Measurements from ENCODE around the gene MBNL2.

Gene MBNL2

DNA sequence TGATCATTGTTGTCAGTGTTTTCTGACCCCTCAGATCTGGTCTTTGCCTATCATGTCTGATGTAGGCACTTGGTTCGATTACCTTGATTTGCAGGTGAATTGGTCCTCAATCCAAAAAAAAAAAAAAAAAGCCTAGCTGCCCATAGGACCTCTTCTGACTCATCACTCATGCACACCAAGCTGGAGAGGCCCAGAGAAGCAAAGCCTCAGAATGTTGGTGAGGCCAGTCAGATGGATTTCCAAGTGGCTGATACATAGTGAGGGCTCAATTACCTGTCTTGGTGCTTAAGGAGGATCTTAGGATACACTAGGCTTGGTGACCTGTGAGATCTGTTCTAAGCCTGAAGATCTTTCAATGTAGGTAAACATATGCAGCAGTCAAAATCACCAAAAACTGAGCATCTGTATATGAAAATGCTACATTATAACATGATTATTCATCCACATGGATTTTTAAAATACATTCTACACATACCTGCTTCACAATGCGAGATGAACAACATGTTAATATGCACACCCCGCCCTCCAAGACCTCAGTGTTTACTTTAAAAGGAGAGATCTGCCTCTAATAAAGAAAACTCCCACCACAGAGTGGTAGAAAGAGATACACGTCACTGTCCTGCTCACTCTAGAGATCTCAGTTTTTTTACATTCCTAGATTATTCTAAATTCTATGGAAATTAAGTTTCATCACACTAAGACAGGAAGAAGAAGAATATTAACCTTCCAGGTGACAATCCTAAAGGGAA lies 132.0 kb downstream of the MBNL2 start:
- DNase-seq: no peak

DNA sequence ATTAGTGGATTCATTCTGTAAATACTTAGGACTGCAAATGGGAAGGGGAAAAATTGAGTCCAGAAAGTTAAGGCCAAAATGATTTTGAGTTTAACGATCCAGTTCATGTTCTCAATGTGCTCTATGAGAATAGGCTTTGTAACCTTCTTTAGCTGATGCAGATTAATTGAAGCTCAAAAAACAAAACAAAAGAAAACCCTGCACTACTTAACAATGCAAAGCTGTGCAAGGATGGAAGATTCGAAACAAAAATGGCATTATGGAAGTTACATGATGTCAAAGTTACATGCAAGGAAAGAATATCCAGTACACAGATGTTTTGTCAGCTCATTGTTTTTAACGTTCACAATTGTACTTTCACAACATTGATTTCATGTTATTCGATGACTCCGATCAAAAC lies 132.7 kb downstream of the MBNL2 start:
- no peak for DNase-seq

DNA sequence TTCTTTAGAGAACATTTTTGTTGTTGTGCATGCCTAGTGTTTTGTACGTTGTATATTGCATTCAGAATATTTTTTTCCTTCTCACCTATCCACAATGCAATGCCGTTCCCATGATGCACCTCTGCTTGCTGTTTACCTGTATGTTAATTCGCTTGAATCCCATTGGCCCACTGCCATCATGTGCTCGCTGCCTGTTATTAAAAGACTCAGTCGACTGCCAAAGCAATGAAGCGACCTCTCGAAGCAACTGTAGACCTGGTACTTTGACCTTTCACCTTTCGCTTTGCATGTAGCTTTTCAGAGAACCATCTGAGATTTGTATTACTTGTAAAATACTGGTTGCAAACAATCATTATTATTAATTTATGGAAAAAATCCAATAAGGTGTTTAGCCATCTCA lies 134.5 kb downstream of the MBNL2 start:
- DNase-seq: no peak

DNA sequence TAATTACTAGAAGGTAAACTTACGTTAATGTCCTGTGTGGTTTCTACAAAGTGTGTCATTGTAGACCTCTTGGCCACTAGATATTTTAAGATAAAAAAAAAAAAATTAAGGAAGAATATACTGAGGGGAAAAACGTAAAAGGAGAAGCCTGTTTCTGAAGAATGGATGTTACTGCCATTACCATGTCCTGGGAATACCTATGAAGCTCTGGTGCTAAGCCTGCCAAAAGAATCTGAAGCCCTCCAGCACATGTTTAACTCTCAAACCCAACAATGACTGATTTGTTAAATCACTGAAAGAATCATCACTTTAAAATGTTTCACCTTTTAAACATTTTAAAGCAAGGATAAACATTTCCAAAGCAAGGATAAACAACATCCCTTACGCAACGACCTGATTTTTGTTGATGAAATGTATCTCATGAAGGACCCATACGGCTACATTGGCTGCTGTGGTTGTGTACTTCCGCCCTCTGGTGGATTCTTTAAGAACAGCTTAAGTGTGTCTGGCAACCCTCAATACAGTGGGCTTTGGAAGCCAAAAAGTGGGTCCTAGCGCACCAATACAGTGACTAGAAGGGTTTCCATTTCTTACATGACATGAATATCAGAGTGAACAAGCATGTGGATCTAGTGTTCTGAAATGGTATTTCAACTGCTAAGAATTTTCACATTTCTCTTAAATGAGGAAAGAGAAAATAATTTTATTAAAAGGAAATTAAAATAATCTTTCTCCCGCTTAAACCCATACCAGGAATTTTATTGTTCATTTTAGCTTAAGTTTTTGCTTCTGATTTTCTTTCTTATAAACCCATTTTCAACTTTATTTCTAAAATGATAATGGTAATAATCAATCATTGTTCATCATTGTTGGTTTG lies 137.3 kb downstream of the MBNL2 start:
- DNase-seq: peak; percentile 78

DNA sequence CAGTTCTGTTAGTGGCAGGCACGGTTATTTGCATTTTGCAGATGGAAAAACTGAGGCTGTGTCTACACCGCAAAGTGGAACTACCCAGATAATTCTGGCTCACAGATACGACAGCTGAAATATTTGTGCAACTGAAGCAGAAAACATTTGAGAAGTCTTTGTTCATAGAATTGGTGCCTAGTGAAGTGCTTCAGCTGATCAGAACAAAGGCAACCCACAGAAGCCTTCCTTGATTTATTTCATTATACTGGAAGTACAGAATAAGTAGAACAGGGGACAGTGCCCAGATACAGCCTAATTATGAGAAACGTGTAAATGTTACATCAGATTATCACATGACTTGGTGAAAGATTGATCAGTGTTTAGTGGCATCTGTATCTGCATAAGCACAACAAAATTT lies 138.5 kb downstream of the MBNL2 start:
- DNase-seq: no peak

DNA sequence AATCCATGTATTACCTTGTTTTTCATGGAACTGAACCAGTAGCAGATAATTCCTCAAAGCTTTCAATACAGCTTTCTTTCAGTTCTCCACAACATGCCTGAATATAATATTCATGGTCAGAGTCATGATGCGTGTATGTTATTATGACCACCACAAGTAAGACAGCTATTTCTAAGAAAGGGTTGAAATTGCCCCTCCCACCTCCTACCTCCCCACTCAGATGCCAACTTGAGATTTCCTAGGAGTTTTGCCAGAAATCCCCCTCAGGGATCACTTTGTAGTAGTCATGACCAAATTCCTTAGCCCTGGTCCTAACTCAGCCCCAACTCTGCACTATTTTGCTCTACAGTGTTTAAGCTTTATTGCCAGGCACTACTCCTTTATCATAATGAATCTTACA lies 141.9 kb downstream of the MBNL2 start:
- DNase-seq: no peak

DNA sequence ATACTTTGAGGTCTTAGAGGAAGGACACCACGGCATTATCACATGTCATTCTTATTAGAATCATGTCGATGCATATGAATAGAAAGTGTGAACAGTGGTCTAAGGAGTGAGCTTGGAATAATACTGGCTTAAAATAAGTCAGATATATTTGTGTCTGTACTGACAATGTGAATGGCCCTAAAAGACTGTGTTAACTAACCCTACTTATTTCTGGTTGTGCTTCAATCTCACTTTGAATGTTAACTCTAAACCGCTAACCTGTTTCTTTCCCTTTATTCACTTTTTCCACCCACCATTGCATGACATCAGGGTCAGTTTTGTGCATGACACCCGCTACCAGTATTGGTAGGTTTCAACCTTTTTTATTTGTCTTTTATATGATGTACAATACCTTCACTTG lies 142.7 kb downstream of the MBNL2 start:
- DNase-seq: no peak

DNA sequence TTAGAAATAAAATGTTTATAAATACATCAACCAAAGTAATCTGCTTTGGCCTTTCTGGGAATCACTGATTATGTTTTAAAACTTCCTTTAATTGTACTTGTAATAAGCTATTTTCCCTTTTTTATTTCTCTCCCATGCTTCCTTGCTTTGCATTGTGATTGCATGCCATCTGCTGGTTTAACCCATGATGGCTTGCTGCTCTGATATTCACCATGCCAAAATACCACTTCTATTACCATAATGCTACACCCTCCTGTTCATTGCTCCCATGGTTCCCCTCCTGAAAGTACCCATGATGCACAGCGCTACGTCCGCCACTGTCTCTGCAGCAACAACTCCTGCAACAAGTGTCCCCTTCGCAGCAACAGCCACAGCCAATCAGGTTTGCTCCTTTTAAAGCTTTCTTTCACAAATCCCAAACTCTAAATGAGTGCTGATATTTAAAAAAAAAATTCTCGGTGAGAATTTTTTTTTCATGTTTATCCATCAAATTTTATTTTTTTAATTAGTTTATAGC lies 144.1 kb downstream of the MBNL2 start:
- no peak for DNase-seq

DNA sequence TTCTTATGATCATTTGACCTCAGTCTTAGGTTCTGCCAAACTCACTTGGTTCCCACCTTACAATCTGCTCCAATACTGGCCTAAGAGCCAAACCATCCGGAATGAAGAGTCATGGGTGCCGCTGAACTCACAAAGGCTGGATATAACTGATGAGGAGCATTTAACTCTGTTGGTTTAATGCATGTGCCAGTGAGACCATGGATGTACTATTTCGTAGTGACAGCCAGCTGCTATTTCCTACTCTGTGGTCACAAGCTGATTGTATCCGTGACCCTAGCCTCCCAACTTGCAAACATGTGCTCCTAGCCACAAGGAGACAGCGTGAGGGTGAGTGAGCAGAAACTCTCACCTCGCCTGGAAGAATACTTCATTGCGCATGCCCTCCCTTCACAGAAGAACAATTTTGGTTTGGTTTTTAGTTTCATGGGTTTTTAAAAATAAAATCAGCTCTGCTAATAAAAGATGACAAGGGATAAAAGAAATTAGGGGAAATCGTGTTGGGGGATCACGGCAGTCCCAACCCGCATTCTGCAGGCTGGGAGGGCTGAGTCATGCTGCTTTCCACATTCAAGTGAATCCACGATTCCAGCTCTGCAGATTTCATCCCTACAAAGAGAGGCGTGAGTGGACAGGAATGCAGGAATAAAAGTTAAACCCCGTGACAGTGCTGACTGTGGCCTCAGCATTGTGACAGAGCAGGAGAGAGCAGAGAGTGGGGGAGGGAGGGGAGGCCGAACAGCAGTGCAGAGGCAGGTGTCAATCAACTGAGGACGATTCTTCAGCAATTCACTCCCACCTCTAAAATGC lies 145.1 kb downstream of the MBNL2 start:
- DNase-seq: no peak

DNA sequence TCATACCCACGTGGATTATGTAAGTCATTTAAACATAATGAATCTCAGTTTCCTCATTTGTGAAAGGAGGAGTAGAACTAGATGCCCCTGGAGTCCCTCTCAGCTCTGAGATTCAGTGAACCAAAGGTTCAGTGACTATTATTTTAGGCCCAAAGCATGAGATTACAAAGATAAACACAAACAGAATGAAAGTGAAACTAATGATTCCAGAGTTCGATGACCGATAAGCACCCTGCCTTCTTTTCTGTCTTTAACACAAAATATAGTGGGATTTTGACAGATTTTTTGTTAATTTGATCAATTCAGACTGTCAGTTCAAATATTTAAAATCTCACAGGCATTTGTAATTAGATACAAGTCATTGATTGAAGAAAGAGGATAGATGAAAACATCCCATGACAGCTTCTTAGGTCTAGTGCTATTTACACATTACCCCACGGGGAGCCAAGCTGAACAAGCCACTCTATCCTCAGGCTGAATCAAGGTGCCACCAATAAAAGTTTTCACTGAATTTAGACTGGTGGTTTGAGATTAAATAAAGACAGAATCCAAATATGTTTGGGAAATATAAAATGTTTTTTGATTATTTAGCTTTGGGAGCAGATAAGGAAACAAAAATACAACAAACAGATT lies 147.2 kb downstream of the MBNL2 start:
- no peak for DNase-seq

DNA sequence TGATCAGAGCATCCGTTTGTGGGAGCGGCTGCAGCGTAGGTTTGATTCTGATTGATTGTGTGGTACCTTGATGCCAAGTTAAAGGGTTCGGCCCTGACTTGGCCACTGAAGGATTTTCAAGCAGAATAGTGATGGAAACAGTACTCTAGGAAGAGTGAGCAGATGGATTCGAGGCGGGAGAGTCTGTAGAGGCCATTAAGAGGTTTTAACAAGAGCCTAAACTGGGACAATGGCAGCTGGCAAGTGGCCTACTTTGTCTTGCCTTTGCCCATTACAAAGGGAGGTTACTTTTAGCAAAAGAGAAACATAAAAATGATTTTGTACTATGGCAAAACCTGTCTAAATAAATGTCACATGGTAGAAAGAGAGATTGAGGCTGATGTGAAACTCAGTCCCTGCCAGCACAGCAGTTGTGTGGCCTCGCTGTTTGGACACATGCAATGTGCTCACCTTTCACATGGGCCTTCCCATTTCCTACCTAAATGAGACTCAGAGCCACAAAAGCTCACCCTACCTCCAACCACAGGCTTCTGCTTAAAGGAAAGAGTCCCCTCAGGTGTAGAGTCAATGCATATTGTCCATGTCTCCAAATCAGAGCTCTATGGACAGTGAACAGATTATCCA lies 149.5 kb downstream of the MBNL2 start:
- DNase-seq: no peak

DNA sequence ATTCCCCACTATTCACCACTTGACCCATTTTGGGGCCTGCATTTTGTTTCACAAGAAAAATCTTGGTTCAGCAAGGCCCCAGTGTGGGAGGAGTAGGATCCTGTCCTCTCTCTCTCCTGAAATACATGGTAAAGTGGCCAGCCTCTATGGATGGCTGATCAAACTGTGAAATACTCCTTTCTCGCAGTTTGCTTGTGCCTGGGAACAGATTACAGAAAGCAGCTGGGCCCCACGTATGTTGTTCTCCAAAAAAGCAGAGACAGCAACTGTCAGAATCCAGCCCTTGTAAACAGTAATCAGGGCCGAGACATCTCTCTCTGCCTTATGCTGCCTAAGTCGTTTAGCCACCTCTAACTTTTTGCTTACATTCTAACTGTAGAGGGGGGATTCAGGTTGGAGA lies 150.8 kb downstream of the MBNL2 start:
- DNase-seq: no peak

DNA sequence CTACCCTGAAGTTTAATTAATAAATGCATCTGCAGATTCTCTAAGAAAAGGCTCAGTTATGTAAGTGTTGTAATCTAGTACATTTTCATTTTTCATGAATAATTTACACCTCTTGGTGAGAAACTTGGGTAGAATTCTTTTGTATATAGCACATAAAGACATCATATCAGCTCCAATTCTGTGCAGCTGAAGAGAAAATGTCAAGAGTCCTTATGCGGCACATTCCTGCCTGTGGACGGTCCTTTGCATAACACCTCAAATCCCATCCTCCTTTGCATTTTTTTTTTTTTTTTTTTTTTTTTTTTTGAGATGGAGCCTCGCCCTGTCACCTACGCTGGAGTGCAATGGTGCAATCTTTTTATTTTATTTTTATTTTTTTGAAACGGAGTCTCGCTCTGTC lies 151.7 kb downstream of the MBNL2 start:
- DNase-seq: no peak

DNA sequence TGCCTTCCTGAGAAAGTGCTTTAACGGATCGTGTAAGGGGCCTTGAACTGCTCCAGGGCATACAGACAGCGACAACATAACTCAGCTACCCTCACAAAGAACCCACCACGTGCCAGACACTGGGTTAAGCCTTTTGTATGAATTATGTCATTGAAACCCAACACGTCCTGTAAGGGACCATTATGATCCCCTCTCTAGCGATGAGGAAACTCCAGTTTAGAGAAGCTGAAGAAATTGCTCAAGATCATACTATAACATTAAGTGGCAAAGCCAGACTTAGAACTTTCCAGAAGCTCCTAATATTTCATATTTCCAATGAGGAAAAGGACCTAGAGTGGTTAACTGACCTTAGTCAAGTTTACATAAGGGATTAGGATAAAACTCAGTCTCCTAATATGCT lies 154.8 kb downstream of the MBNL2 start:
- DNase-seq: no peak

DNA sequence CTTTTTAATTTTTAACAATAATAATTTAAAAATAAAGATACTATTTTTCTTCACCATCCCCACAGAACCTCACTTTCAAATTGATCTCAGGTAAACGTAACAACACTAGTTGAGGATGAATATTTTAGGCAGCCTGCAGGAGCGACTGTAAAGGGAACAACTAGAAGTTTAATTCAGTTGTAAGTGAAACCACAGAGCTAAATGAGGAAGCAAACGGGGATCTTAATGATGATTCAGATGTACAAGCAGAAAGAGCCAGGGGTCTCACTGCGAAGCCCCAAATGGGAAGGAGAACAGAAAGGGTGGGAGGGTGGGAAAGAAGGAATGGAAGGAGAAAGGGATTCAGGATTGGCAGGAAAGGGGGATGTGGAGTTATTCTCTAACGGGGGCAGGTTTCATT lies 157.3 kb downstream of the MBNL2 start:
- DNase-seq: no peak

DNA sequence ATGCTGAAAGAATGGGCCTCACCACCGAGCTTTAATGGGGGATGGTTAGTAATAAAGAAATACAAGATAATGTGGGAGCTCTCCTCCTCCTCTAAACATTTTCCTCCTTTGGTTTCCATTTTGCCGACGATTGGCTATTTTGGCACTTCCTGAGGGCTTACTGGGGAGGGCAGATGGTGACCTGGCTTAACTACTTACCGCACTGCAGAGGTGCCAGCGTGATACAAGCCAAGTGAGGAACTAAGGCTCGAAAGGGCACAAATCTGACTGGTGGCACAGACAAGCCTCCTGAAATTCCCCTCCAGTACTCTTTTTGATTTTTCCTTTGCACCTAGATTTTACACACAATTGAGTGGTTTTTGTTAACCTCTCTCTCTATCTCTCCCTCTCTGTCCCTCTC lies 158.6 kb downstream of the MBNL2 start:
- no peak for DNase-seq

DNA sequence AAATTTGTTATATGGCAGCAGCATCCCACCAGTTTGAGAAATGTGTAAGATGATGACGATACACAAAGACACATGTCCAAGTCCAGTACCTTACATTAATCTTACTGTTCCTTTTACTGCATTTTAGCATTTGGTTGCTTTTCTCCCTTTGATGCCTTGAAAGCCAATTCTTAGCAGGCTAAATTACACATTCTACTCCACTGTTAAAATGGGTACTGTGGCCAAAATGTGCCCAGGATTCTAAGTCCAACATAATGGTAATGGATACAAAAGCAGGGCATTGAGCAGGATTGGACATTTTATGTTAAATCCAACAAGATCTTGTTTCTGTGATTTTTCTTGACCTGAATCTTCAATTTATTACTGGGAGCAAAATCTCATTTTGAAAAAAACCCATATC lies 159.1 kb downstream of the MBNL2 start:
- no peak for DNase-seq

DNA sequence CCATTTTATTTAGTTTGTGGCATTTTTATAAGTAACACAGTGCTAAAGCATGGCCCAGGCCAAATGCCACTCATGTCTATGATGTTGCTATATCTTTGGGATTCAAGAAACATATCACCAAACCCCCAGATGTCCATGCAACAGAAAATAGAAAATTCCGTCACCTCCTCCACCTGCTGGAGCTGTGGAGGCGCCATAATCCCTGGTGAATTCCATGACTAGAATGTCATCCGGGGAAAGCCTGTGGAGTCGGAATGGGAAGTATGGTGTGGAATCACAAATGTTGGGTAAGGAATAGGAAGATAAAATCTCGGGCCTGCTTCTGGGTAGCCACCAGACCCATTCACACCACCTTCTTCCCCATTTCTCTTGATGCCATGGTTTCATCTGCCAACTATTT lies 160.1 kb downstream of the MBNL2 start:
- no peak for DNase-seq

DNA sequence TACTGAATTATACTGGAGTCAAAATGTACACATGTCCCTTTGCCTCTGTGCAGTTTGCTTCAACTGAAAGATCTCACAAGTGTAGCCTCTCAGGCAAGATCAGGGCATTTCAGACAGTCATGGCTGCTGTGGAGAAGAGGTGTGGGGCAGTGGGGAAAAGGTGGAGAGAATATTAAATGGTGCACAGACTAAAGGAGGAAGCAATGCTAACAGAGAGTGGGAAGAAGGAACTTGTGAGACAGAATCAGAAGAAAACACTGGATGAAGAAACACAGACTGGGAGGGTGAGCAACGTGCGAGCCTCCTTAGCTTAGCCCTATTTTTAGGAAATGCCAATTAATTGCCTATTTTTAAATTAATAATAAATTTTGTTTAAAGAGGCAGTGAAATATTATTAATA lies 162.2 kb downstream of the MBNL2 start:
- DNase-seq: no peak

DNA sequence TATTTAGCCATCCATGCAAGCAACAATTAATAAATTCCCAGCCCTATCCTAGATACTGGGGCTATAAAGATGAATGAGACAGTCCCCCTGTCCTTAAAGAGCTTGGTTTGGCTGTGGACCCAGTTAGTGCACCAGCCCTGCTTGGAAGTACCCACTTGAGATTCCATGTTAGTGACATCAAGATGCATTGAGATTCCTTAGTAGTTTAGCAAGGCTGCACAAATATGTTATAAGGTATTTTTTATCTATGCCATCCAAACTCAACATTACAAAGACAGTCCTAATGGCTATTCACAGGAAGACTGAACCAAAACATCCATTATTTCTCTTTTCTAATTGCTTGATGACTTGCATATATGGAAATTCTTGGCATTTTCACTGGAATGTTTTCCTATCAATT lies 163.0 kb downstream of the MBNL2 start:
- no peak for DNase-seq

DNA sequence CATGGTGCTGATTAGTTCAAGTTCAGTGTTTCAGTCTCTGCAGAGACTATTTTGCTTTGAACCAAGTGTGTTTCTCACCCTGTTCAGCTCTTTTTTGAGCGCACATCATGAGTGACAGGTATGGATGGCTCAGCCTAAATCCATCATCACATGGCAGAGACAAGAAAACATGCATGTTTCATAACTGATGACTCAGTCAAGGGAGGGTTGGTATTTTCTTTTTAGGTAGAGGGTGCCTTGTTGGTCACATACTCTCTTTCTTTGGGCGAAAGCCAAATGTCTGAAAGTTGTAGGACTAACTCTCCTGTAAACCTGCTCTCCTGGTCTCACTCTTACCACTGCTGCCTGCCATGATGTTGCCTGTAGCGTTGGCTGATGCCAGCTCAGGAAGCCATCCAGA lies 163.7 kb downstream of the MBNL2 start:
- DNase-seq: no peak

DNA sequence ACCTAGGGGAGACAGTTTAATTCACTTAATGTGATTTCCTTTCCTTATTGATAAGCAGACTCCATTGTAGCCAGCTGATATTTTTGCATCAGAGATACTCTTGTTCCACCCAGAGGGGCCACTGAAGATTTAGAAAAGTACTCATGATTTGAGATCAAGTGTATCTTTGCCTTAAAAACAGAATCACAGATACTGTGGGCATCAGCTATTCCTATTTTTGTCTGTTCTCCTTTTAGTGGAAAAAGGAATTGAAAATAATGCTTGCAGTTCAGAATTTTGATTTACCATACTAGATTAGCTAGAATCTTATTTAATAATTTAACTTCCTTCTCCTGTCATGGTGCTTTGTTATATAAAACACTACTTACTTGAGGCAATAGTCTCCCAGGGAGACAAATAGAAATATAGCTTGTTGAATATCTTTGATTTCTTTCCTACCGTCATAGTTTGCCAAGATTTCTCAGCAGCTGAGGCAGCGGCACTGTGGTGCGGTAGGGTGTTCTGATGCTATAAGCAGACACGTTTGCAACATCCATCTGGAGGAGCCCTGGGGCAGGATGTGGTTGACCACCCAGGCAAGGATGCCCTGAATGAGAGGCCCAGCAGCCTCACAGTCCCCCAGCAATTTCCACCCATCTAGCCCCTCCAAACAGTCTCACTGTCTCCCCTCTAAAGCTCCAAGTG lies 164.8 kb downstream of the MBNL2 start:
- DNase-seq: no peak

Data from NCI-H1092 treated with DMSO at 0.1 percent for 48 hours (cell line).